Measurements from ENCODE around the gene KDM5C. TPM values are rescaled to one million over a fixed set of nuclear protein-coding genes. Genes with fewer than 3 reads are reported as not detected.

KDM5C gene
- total and polyA plus RNA-seq, 2 of the 8 experiments (the other 6 are each of a cell fraction or from before 2014, with no cell fraction given) = 42.4 to 82.2 TPM

DNA sequence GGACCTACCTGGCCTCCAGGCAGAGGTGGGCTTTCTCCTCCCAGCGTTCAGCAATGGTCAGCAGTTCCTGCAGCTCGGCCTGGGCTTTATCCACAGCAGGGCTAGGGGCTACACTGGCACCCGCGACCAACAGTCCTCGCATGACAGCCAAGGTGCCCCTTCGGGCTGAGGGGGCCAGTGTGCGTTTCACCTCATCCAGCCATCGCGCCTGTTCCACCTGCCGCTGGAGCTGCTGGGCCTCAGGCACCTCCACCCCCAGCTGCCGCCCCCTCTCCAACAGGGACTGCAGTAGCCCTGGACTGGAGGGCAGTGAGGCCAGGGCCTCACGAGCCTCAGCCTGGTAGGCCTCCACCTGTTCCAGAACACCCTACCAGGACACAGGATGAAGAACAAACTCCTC is 28.3 kb downstream of the KDM5C start (continued):
- TF ChIP-seq, protein P1, sequence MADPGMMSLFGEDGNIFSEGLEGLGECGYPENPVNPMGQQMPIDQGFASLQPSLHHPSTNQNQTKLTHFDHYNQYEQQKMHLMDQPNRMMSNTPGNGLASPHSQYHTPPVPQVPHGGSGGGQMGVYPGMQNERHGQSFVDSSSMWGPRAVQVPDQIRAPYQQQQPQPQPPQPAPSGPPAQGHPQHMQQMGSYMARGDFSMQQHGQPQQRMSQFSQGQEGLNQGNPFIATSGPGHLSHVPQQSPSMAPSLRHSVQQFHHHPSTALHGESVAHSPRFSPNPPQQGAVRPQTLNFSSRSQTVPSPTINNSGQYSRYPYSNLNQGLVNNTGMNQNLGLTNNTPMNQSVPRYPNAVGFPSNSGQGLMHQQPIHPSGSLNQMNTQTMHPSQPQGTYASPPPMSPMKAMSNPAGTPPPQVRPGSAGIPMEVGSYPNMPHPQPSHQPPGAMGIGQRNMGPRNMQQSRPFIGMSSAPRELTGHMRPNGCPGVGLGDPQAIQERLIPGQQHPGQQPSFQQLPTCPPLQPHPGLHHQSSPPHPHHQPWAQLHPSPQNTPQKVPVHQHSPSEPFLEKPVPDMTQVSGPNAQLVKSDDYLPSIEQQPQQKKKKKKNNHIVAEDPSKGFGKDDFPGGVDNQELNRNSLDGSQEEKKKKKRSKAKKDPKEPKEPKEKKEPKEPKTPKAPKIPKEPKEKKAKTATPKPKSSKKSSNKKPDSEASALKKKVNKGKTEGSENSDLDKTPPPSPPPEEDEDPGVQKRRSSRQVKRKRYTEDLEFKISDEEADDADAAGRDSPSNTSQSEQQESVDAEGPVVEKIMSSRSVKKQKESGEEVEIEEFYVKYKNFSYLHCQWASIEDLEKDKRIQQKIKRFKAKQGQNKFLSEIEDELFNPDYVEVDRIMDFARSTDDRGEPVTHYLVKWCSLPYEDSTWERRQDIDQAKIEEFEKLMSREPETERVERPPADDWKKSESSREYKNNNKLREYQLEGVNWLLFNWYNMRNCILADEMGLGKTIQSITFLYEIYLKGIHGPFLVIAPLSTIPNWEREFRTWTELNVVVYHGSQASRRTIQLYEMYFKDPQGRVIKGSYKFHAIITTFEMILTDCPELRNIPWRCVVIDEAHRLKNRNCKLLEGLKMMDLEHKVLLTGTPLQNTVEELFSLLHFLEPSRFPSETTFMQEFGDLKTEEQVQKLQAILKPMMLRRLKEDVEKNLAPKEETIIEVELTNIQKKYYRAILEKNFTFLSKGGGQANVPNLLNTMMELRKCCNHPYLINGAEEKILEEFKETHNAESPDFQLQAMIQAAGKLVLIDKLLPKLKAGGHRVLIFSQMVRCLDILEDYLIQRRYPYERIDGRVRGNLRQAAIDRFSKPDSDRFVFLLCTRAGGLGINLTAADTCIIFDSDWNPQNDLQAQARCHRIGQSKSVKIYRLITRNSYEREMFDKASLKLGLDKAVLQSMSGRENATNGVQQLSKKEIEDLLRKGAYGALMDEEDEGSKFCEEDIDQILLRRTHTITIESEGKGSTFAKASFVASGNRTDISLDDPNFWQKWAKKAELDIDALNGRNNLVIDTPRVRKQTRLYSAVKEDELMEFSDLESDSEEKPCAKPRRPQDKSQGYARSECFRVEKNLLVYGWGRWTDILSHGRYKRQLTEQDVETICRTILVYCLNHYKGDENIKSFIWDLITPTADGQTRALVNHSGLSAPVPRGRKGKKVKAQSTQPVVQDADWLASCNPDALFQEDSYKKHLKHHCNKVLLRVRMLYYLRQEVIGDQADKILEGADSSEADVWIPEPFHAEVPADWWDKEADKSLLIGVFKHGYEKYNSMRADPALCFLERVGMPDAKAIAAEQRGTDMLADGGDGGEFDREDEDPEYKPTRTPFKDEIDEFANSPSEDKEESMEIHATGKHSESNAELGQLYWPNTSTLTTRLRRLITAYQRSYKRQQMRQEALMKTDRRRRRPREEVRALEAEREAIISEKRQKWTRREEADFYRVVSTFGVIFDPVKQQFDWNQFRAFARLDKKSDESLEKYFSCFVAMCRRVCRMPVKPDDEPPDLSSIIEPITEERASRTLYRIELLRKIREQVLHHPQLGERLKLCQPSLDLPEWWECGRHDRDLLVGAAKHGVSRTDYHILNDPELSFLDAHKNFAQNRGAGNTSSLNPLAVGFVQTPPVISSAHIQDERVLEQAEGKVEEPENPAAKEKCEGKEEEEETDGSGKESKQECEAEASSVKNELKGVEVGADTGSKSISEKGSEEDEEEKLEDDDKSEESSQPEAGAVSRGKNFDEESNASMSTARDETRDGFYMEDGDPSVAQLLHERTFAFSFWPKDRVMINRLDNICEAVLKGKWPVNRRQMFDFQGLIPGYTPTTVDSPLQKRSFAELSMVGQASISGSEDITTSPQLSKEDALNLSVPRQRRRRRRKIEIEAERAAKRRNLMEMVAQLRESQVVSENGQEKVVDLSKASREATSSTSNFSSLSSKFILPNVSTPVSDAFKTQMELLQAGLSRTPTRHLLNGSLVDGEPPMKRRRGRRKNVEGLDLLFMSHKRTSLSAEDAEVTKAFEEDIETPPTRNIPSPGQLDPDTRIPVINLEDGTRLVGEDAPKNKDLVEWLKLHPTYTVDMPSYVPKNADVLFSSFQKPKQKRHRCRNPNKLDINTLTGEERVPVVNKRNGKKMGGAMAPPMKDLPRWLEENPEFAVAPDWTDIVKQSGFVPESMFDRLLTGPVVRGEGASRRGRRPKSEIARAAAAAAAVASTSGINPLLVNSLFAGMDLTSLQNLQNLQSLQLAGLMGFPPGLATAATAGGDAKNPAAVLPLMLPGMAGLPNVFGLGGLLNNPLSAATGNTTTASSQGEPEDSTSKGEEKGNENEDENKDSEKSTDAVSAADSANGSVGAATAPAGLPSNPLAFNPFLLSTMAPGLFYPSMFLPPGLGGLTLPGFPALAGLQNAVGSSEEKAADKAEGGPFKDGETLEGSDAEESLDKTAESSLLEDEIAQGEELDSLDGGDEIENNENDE (IDR thresholded peaks at IDR 0.05; ENCODE audit: insufficient replicate concordance, low read length) = no peak
- TF ChIP-seq CTBP2 (IDR thresholded peaks at IDR 0.05; ENCODE audit: borderline replicate concordance, insufficient read depth, insufficient read length, low read length) (no peak), GTF2F1 (IDR thresholded peaks at IDR 0.05; ENCODE audit: borderline replicate concordance, low read depth, low read length) (no peak), TCF12 (IDR thresholded peaks at IDR 0.05; ENCODE audit: low read depth, low read length) (no peak), CREB1 (IDR thresholded peaks at IDR 0.05) (no peak)

All from H1 (cell line).